Measurements from ENCODE around the gene AVPR1B. TPM values are rescaled to one million over a fixed set of nuclear protein-coding genes. Genes with fewer than 3 reads are reported as not detected.
A peak's percentile ranks its signal among the peaks of the same experiment; 100 is the strongest.

AVPR1B gene
- total RNA-seq, 1 experiment from 2014 or later: not detected

GRCh38 chr1:206106328-206107167 lies 10.6 kb downstream of the AVPR1B start:
- DNase-seq: peak; percentile 90
- Histone ChIP-seq H3K36me3 (replicated peaks; ENCODE audit: control insufficient read depth, insufficient read depth, low read length) (no peaks in the 10 kb centered on the region), H3K27me3 (ENCODE audit: control insufficient read depth, insufficient read depth, low read length) (no peaks in the 10 kb centered on the region), H3K4me3 (ENCODE audit: insufficient read depth, low read depth, low read length) (no peak overlapping the region)

GRCh38 chr1:206105464-206105995 lies 11.7 kb downstream of the AVPR1B start:
- no peak for DNase-seq
- no peak overlapping the region for H3K4me3 ChIP-seq (ENCODE audit: insufficient read depth, low read depth, low read length)
- H3K27me3 ChIP-seq (ENCODE audit: control insufficient read depth, insufficient read depth, low read length): no peaks in the 10 kb centered on the region
- no peaks in the 10 kb centered on the region for H3K36me3 ChIP-seq (replicated peaks; ENCODE audit: control insufficient read depth, insufficient read depth, low read length)

- Histone ChIP-seq H3K27me3 (ENCODE audit: control insufficient read depth, insufficient read depth, low read length) (no peaks in the 10 kb centered on the region), H3K4me3 (ENCODE audit: insufficient read depth, low read depth, low read length) (no peak overlapping the region), H3K36me3 (replicated peaks; ENCODE audit: control insufficient read depth, insufficient read depth, low read length) (no peaks in the 10 kb centered on the region)
- DNase-seq: no peak
Measured at GRCh38 chr1:206103979-206104378, 13.2 kb downstream of the AVPR1B start.

GRCh38 chr1:206102292-206102936 lies 14.8 kb downstream of the AVPR1B start:
- Histone ChIP-seq H3K36me3 (replicated peaks; ENCODE audit: control insufficient read depth, insufficient read depth, low read length) (no peaks in the 10 kb centered on the region), H3K27me3 (ENCODE audit: control insufficient read depth, insufficient read depth, low read length) (no peaks in the 10 kb centered on the region), H3K4me3 (ENCODE audit: insufficient read depth, low read depth, low read length) (no peak overlapping the region)
- DNase-seq: no peak

DNA sequence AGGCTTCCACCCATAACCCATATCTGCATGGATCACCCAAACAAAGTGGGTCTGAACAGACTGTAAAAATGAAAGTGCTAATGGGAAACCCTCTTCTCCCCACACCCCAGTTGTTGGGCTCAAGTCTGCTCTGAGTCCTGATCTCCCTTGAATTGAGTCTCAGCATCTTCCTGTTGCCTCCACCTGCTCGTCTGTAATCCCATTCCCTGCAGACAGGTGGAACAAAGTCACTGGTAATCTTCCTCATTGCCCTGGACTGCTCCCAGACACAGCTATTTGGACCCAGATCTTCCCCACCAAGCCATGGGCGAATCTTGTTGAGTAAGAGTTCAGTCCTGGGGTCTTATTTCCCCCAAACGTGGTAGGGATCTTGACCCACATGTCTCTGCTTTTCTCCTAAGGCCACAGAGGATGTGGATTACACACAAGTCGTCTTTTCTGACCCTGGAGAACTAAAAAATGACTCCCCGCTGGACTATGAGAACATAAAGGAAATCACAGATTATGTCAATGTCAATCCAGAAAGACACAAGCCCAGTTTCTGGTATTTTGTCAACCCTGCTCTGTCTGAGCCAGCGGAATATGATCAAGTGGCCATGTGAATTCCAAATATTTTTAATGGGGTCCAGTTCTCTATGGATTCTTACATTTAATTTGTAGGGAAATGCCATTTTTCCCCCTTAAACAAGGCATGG lies 15.7 kb downstream of the AVPR1B start:
- DNase-seq: no peak
- Histone ChIP-seq H3K4me3 (ENCODE audit: insufficient read depth, low read depth, low read length) (no peak overlapping the region), H3K36me3 (replicated peaks; ENCODE audit: control insufficient read depth, insufficient read depth, low read length) (no peaks in the 10 kb centered on the region), H3K27me3 (ENCODE audit: control insufficient read depth, insufficient read depth, low read length) (no peaks in the 10 kb centered on the region)

- Histone ChIP-seq H3K36me3 (replicated peaks; ENCODE audit: control insufficient read depth, insufficient read depth, low read length) (no peaks in the 10 kb centered on the region), H3K4me3 (ENCODE audit: insufficient read depth, low read depth, low read length) (no peak overlapping the region), H3K27me3 (ENCODE audit: control insufficient read depth, insufficient read depth, low read length) (no peaks in the 10 kb centered on the region)
- DNase-seq: no peak
Measured at GRCh38 chr1:206100226-206100815, 16.9 kb downstream of the AVPR1B start.

GRCh38 chr1:206098242-206098919 lies 18.8 kb downstream of the AVPR1B start:
- H3K36me3 ChIP-seq (replicated peaks; ENCODE audit: control insufficient read depth, insufficient read depth, low read length): no peaks in the 10 kb centered on the region
- no peaks in the 10 kb centered on the region for H3K27me3 ChIP-seq (ENCODE audit: control insufficient read depth, insufficient read depth, low read length)

DNA sequence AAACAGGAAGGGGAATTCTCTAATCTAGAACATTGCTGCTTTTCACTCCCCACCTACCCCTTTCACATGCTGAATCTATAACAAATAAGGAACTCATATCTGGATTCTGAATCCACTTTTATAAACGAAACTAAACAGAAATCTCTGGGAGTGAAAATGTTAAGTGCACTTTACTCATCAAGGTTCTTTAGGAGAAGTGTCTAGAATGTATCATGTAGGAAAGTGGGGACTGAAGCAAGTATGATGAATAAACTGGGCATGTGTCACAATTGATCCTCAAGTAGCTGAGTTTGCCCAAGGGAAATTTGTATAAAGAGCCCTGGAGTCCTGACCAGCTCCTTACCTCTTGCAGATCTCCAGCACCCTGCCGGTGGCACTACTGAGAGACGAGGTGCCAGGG lies 19.8 kb downstream of the AVPR1B start:
- H3K27me3 ChIP-seq (ENCODE audit: control insufficient read depth, insufficient read depth, low read length): no peaks in the 10 kb centered on the region
- no peaks in the 10 kb centered on the region for H3K36me3 ChIP-seq (replicated peaks; ENCODE audit: control insufficient read depth, insufficient read depth, low read length)
- no peak overlapping the region for H3K4me3 ChIP-seq (ENCODE audit: insufficient read depth, low read depth, low read length)
- no peak for DNase-seq

More at GRCh38 chr1:206098242-206098919, 18.8 kb downstream of the AVPR1B start:
- no peak for DNase-seq
- no peak overlapping the region for H3K4me3 ChIP-seq (ENCODE audit: insufficient read depth, low read depth, low read length)

DNA sequence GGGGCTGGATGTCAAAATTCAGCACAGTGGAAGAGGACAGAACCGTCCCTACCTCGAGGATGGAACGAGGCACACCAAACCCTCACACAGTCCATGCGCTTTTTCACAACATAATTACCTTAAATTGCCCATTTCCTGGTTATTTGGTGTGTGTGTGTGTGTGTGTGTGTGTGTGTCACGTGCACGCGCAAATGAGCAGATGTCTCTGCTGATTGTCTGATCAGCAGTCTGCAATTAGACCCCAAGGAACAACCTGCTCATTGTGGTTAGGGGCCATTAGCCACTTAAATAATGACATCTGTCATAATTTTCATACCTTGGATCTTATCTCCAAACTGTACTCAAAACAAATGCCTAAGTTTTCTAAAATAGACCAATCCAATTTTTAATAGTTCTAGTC lies 23.2 kb downstream of the AVPR1B start:
- Histone ChIP-seq H3K27me3 (ENCODE audit: control insufficient read depth, insufficient read depth, low read length) (no peaks in the 10 kb centered on the region), H3K36me3 (replicated peaks; ENCODE audit: control insufficient read depth, insufficient read depth, low read length) (no peaks in the 10 kb centered on the region), H3K4me3 (ENCODE audit: insufficient read depth, low read depth, low read length) (no peak overlapping the region)
- DNase-seq: no peak

DNA sequence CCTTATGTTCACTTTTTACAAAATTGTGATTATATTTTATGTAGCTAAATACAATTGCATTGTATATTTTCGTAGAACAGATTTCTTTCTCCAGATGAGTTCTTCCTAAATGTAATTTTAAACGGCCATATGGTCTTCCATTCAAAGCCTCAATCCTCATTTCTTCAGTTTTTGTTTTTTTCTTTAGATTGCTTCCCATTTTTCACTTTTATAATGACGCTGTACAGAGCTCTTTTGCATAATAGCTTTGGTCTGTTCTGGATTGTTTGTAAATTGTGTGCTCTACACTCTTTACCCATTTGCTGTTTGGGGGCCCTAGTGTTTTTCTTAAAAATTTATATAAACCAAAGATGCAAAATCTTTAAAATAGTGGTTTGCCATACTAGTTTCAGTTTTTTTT lies 27.8 kb downstream of the AVPR1B start:
- no peak overlapping the region for H3K4me3 ChIP-seq (ENCODE audit: insufficient read depth, low read depth, low read length)
- H3K27me3 ChIP-seq (ENCODE audit: control insufficient read depth, insufficient read depth, low read length): no peaks in the 10 kb centered on the region
- H3K36me3 ChIP-seq (replicated peaks; ENCODE audit: control insufficient read depth, insufficient read depth, low read length): no peaks in the 10 kb centered on the region
- DNase-seq: no peak

- Histone ChIP-seq H3K4me3 (ENCODE audit: insufficient read depth, low read depth, low read length) (no peak overlapping the region), H3K27me3 (ENCODE audit: control insufficient read depth, insufficient read depth, low read length) (no peaks in the 10 kb centered on the region), H3K36me3 (replicated peaks; ENCODE audit: control insufficient read depth, insufficient read depth, low read length) (no peaks in the 10 kb centered on the region)
- no peak for DNase-seq
Measured at GRCh38 chr1:206087091-206087490, 30.1 kb downstream of the AVPR1B start.

GRCh38 chr1:206083750-206084149 lies 33.4 kb downstream of the AVPR1B start:
- Histone ChIP-seq H3K27me3 (ENCODE audit: control insufficient read depth, insufficient read depth, low read length) (no peaks in the 10 kb centered on the region), H3K4me3 (ENCODE audit: insufficient read depth, low read depth, low read length) (no peak overlapping the region), H3K36me3 (replicated peaks; ENCODE audit: control insufficient read depth, insufficient read depth, low read length) (no peaks in the 10 kb centered on the region)
- DNase-seq: no peak

- Histone ChIP-seq H3K36me3 (replicated peaks; ENCODE audit: control insufficient read depth, insufficient read depth, low read length) (no peaks in the 10 kb centered on the region), H3K4me3 (ENCODE audit: insufficient read depth, low read depth, low read length) (no peak overlapping the region), H3K27me3 (ENCODE audit: control insufficient read depth, insufficient read depth, low read length) (no peaks in the 10 kb centered on the region)
- DNase-seq: no peak
Measured at GRCh38 chr1:206082831-206083695, 34.1 kb downstream of the AVPR1B start.

Measured in H7 (cell line).